Kidney epithelial cell (primary cell): Measurements from ENCODE around the gene WIPF1. TPM values are rescaled to one million over a fixed set of nuclear protein-coding genes. Genes with fewer than 3 reads are reported as not detected.

Experiments used
- DNase-seq: peaks from one replicate; pipeline ENCODE4 v3.0.0-alpha.2; 2010; ENCODE audit warnings: low read depth
- H3K27me3 ChIP-seq: 2 replicates; pipeline ENCODE4 v1.6.0; 2011; ENCODE audit warnings: low read length; ENCODE audit not compliant: control insufficient read depth, insufficient read depth
- H3K36me3 ChIP-seq: 2 replicates; pipeline ENCODE4 v1.5.1; 2011; ENCODE audit warnings: low read length; ENCODE audit not compliant: control insufficient read depth, insufficient read depth
- H3K4me3 ChIP-seq: 2 replicates; pipeline ENCODE4 v1.5.1; 2011; ENCODE audit warnings: low read depth, mild to moderate bottlenecking, control low read depth, low read length
- total RNA-seq: library from RNA; depleted of rRNA; stranded (reverse); fragments of >200 nt; gene quantifications from 2 replicates; pipeline ENCODE4 v1.2.3, GENCODE V29; 2015
- TF ChIP-seq, protein P1 (sequence below): IDR thresholded peaks from 2 replicates; pipeline ENCODE4 v1.5.1; 2011; ENCODE audit warnings: mild to moderate bottlenecking, moderate library complexity, low read length, control low read depth, inconsistent platforms; ENCODE audit not compliant: insufficient read depth, poor library complexity, severe bottlenecking

Gene WIPF1
- total RNA-seq, 1 donor from 2014 or later, result 9.5 TPM

DNA sequence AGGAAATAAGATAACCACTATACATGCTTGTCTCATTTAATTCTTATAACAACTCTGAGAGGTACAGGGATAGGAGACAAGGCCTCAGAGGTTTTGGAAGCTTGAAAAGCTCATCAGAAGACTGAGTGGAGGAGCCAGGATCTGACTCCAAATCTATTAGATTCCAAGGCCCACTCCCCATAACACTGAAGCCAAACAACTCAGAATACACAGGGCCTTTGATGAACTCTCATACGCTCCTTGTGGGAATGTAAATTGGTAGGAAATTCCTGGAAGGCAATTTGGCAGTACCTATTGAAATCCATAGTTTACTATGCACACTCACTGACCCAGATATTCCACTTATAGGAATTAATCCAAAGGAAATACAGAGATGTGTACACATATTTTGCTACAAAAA lies 27.9 kb downstream of the WIPF1 start:
- TF ChIP-seq, protein P1, sequence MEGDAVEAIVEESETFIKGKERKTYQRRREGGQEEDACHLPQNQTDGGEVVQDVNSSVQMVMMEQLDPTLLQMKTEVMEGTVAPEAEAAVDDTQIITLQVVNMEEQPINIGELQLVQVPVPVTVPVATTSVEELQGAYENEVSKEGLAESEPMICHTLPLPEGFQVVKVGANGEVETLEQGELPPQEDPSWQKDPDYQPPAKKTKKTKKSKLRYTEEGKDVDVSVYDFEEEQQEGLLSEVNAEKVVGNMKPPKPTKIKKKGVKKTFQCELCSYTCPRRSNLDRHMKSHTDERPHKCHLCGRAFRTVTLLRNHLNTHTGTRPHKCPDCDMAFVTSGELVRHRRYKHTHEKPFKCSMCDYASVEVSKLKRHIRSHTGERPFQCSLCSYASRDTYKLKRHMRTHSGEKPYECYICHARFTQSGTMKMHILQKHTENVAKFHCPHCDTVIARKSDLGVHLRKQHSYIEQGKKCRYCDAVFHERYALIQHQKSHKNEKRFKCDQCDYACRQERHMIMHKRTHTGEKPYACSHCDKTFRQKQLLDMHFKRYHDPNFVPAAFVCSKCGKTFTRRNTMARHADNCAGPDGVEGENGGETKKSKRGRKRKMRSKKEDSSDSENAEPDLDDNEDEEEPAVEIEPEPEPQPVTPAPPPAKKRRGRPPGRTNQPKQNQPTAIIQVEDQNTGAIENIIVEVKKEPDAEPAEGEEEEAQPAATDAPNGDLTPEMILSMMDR, result no peak
- Histone ChIP-seq H3K27me3 (no peaks in the 10 kb centered on the region), H3K4me3 (no peak overlapping the region), H3K36me3 (no peaks in the 10 kb centered on the region)
- DNase-seq, result no peak

DNA sequence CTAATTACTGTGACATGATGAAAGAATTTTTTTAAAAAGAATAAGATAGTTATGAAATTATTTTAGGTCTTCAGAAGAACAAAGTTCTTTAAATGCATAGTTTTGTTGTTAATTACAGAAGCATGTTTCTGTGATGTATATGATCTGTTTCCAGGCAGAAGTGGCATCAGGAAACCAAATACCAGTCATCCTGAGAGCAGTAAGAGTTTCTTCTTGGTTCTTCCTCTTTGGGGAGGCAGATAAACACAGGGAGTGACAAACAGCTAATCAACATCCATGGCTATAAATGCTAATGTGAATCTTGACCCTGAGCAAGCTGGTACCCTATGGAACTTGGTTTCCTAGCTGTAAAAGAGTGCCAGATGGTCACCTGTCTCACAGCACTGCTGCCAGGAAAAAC lies 29.2 kb downstream of the WIPF1 start:
- H3K36me3 ChIP-seq, result no peaks in the 10 kb centered on the region
- TF ChIP-seq, protein P1, result no peak
- no peak overlapping the region for H3K4me3 ChIP-seq
- DNase-seq, result no peak
- H3K27me3 ChIP-seq, result no peaks in the 10 kb centered on the region

DNA sequence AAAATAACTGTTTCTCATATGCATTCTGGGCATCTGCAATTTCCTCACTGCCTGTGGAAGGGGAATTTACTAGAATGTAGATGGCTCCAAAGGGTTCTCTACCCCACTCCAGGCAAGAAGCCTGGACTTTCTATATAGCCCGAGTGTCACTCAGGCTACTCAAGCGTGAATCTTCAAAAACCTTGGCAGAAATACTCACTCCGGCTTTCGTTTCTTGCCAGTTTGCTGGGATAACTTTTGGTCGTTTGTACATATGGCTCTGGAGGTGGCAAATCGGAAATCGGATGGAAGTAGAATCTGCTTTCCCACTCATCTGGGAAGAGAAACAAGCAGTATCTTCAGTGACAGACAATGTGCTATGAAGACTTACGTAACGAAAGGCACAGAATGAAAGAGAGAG lies 30.7 kb downstream of the WIPF1 start:
- no peak for DNase-seq
- Histone ChIP-seq H3K4me3 (no peak overlapping the region), H3K27me3 (no peaks in the 10 kb centered on the region), H3K36me3 (no peaks in the 10 kb centered on the region)
- TF ChIP-seq, protein P1, result no peak

GRCh38 chr2:174563530-174564282 lies 33.9 kb downstream of the WIPF1 start:
- DNase-seq, result no peak
- Histone ChIP-seq H3K4me3 (no peak overlapping the region), H3K36me3 (no peaks in the 10 kb centered on the region), H3K27me3 (no peaks in the 10 kb centered on the region)
- TF ChIP-seq, protein P1, result no peak

DNA sequence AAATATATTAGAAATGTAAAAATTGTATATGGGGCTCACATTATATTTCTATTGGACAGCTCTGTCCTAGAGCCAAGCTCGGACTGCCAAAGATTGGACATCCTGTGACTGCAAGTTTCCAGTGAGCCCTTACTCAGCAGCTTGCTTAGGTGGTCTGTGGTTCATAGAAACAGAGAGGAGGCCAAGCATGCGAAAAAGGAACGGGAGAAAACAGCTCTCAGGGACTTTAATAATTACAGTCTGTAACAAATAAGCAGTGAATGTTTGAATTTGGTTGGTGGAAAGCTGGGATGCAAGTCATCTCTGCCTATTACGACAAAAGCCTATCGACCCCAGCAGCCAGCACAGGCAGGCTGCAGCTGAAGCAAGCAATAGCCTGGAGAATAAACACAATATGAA lies 35.6 kb downstream of the WIPF1 start:
- H3K36me3 ChIP-seq, result no peaks in the 10 kb centered on the region
- no peaks in the 10 kb centered on the region for H3K27me3 ChIP-seq
- DNase-seq, result no peak
- TF ChIP-seq, protein P1, result no peak
- H3K4me3 ChIP-seq, result no peak overlapping the region
